GM11168 (cell line): ENCODE results near the gene CCDC24.

Source experiments
- in situ Hi-C: fragments of 300-500 bp; cut with MboI; formaldehyde crosslinking; loops from one replicate; pipeline ENCODE4 v1.12.0; 2022; ENCODE audit warnings: low sequenced_read_pairs; ENCODE audit not compliant: unreplicated experiment

Gene CCDC24

DNA sequence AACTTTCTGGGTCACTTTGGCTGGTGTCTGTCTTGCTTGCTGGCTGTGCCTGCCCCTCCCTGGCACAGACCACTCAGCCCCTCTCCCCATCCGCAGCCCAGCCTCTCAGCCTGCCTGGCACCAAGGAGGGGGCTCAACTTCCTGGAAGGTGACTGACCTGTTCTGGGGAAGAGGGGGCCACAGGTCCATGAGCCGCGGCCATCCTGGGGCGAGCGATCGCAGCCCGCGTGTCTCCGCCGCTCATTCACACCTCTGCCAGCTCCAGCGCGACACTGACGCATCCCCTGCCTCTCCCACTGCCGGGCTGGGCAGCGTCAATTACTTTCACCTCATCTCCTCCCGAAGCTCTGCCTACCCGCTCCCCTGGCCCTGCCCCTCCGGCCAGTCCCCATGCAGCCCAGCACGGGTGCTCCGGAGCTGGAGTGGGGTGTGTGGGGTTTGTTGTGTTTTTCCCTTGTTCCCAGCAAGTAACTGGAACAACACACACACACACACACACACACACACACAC, 25.5 kb downstream of the CCDC24 start:
- in situ Hi-C loops: no loop called here

DNA sequence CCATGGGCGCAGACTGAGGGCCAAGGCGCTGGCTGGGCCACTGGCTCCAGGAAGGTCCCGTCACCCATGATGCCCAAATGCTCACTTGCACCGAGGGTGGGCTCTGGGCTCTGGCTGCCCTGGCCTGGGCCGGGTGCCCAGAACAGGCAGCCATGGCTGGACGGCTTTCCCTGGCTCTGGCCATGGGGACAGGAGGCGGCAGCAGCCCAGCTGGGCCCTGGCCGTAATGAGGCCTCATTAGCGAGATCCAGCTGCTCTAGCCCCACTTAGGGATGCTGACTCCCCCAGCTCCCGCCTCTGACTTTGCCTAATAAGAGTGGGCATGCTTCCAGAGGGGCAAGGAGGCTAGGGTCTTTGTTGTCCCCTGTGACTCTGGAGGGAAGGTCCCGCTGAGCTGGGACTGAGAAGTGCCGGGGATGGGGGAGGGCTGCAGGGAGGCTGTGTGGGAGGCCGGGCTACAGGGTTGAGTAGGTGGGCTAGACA, 28.1 kb downstream of the CCDC24 start:
- in situ Hi-C loops: no loop called here

DNA sequence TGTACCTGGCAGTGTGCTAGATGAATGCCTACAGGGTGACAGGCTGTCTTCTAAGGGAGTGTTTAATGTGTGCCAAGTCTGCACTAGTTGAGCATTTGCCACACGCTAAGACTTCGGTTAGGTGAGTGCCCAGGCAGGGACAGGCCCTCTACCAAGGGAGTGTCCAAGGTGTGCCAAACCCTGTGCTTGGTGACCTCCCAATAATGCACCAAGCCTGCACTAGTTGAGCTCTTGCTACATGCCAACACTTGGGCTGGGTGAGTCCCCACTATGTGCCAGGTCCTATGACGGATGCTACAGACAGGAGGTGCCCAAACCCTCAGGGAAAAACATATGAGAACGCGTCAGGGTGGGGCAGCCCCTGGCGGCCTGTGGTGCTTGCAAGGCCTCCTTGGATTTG, 29.1 kb downstream of the CCDC24 start:
- in situ Hi-C loops: no loop called here

DNA sequence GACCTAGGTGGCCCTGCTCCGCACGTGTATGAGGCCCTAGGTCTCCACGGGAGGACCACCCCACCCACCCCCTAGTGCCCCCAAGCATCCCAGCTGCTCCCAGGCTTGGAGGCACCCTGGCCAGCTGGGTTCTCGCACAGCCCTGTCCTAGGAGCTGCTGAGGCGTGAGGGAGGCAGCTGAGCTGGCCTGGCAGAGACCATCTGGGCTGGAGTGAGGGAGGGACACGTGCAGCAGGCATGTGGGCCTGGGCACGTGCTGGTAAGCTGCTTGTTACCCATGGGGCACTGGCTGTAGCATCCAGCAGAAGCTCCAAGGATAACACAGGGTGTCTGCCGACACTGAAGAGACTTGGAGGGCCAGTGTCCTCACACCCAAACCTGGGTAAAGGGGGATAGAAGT, 29.8 kb downstream of the CCDC24 start:
- in situ Hi-C loops: no loop called here

DNA sequence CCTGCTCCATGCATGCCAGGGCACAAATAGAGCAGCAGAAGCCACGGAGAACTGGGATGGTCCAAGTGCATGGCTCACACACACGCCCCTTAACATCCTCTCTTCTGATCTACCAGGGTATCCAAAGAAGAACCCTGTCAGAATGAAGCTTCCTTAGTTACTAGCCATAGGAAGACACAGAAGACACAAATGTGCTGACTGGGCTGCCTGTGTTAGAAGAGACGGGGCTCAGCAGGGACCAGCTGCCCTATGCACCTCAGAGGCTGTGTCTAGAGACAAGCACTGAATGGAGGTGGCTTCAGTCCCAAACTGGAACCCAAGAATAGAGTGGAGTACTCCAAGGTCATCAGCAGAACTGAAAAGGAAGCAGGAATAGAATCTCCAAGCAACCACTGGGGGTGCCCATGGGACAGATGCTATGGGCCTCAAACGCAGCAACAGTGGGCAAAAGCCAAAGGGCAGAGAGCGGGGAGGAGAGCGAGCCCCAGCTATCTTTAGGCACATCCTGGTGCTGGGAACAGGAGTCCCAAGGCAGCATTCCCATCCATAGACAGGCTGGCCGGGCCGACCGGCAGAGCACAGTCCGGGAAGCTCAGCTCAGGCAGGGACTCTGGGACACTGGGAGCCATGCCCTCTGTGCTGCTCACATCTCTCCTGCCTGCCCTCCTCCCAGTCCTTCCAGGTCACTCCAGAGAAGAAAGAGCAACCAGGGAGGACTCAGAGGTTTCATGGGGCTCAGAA, 30.4 kb downstream of the CCDC24 start:
- in situ Hi-C loops: no loop called here

DNA sequence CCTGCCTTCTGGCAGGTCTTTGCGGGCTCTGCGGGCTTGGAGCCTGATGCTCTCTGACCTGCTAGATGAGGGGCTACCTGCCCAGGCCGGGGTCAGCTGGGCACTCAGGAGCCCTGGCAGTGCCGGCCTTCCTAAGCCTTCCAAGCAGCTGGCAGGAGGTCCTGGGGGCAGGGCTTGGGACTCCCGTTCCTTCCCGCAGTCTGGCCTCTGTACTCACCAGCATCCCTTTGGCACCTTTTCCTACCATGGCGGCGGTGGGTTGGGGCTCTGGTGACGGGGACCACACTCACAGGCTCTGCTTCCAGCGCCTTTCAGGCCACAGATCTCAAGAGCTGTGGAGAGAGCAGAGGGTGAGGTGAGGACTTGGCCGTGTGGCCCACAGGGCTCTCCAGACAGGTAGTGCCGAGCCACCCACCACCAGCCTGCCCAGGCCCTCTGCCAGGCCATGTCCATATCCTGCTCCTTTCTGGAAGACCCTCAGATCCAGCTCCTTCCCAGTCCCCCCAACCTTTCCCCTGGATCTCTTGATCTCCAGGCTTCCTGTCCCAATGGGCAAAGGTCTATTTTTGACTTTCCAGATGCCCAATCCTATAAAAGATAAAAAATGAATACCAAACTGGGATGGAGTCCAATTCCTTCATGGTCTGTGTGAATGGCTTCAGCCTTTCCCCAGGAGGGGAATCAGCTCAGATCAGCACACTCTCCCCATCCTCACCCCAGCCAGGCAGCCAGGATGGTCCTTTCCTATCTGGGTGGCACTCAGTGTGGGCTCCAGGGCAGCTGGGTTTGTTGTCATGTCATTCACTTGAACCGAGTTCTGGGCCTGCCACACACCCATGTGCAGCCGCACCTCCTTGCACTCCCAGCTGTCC, 32.9 kb downstream of the CCDC24 start:
- in situ Hi-C loops: no loop called here

DNA sequence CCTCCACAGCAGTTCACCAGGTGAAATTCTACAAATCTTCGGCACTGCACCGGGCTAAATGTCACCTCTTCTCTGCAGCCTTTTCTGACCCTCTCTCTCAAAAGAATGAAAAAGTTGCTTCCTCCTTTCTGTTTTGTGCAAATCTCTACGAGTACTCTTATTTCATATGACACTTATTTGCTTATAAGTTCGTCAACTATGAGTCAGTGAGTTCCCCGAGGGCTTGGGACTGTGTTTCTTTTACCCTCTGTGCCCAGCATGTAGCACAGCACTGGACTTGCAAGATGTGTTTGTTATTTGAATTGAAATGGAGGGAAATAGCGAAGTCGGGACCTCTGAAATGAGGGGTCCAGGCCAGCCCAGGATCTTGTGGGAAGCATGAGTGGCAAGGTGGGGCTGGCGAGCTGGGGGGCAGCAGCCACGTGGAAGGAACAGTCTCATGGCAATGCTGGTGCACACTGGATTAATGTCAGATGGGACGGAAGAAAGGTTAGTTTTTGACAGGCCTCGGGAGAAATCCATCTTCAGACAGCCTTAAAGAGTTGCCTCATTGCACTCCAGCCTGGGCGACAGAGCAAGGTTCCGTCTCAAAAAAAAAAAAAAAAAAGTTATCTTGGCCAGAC, 33.6 kb downstream of the CCDC24 start:
- in situ Hi-C loops: no loop called here

DNA sequence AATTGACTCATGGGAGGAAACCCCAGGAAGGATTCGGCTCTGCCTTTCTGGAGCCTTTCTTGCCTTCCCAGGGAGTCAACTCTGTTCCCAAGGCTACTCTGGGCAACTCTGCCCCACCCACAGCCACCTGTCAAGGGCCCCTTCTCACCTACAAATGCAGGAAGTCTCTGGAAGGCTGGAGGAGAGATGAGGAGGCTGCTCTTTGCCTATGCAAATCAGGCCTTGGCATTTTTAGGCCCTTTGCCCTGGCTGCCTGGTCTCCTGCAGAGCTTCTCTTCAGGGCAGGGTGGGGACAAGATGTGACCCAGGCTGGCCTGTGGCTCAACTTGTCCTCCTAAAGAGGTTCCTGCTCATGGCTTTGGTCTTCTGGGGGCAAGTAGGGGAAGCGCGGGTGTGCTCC, 34.4 kb downstream of the CCDC24 start:
- in situ Hi-C loops: no loop called here

DNA sequence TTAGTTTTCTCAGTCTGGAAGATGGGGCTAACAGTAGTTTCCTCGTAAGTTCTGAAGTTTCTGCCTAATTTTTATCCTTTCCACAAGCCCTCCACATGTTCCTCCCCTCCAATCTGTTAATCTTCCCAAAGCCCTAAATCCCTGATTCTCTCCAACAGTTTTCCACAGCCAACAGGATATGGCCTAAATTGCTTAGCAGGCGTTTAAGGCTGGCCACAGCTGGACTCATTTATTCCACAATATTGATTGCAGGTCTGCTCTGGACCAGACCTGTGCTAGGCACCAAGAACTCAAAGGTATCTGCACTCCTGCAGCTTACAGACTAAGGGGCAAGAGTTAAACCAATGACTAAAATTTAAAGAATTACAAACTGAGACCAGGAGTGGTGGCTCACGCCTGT, 35.9 kb downstream of the CCDC24 start:
- in situ Hi-C loops: no loop called here

DNA sequence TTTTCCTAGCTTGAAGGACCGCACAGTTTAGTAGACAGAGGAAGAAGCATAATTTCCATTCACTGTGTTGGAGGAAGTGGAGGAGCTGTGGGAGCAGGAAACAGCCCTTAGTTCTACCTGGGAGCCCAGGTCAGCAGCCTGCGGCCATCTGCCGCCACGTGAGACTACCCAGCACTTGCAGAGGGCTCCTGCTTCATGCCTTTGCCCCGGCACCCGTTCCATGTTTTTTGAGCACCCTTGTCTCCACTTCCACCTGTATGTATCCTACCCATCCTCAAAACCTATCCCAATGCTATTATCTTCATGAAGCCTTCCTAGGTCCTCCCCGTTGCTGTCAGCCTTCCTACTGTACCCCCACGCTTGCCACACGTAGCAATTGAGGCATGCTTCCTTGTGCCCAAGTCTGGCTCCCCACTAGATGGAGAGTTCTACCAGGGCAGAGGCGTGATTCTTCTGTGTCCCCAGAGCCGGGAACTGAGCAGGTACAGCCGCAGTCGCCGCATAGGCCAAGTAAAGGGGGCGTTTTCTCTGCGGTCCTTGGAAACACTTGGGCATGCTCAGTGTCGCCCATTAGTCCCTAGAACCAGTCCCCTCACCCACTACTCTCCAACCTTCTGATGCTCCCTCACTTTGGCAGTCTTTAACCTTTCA, 38.0 kb downstream of the CCDC24 start:
- in situ Hi-C loops: no loop called here

DNA sequence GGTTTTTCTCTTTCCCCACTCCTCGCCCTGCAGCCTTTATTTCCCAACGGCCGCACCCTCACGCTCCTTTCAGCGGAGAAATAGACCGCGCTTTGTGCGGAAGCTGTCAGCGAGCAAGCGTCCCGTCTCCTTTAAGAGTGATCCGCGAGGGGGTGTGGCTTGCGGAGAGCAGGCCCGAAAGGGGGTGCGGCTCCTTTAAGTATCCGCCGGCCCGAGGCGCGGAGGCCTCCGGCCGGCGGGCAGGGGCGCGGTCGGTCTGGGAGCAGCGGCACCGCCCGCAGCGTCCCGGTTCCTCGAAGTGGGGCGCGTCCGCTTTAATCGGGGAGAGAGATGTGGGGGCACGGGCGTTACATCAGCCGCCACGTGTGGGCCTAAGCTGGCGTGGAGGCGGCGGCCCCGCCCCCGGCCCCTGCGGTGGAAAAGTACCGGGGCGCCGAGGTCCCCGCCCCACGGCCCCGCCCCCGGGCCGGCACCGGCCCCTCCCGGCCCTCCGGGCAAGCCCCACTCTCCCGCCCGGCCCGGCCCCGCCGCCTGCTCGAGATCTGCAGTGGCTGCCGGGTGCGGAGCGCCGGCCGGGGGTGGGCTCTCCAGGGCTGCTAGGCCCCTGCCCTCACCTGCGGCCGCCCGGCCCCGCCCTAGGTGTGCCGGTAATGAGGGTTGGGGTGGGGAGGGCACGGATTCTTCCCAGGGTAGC, 38.7 kb downstream of the CCDC24 start:
- in situ Hi-C loops: no loop called here

DNA sequence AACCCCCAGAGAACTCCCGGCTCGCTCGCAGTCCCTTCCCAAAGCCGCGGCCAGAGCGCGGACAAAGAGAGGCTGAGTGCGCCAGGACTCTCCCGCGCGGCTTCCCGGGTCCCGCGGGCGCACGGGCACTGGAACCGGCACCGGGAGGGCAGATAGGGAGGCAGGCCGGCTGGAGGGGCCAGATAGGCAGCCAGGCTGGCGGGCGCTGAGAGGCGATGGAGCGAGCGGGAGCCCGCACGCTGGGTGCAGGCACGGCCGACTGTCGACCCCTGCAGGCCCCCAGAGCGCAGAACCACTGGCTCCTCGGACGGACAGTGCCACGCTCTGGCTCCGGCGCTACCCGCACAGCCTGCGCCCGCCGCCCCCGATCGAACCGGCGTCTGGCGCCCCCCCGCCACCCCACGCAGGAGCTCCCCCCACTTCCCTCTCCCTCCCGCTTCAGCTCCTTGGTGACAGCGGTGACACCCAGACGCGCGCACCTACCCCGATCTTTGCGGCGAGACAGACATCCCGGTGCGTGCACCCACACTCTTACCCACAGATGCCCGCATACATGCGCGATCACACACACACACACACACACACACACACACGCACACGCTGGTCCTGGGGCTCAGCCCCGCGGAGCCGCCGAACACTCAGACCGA, 39.3 kb downstream of the CCDC24 start:
- in situ Hi-C loops: no loop called here

DNA sequence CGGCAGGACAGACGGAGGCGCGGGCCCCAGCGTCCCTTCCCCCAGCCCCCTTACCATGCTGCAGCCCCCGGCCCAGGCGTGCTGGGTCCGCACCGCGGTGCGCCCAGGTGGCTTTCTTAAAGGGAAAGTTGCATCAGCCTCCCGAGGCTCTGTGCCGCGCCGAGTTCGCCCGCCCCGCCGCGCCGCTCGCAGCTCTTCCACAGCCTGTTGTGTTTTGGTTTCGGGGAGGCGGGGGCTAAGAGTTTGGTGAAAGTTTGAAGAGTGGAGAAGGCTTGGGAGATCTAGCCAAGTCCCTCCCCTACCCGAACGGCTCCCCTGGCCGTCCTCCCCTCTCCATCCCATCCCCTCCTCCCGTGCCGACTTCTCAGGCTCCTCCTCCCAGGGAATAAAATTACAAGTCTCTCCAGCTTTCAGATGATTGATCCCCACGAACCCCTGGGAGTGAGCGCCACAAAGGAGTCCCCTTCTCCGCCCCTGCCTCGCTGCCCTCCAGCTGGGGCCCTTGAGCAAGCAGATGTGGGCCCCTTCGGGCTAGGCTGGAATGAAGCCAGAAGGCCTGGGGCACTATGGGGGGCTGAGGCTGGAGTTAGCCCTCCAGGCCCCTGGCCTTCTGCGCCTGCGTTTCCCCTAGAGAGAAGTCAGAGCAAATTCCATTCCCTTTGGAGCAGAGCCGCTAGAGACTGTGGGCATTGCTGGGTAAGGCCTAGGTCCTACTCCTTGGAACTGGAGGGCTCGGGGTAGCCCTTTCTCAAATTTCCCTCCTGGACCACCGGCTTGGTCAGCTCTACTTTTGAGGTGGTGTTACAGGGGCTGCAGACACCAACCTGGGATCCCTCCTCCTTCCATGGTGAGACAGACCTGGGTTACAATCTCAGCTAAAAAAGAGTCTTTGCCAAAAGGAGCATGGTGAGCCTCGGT, 40.1 kb downstream of the CCDC24 start, which contains the start of gene SLC6A9:
Gene SLC6A9, minus strand, starts transcription at position 211 of the 918 bp plus-strand sequence. CDS start 7,185 bp downstream, outside the sequence.
- in situ Hi-C loops: no loop called here

DNA sequence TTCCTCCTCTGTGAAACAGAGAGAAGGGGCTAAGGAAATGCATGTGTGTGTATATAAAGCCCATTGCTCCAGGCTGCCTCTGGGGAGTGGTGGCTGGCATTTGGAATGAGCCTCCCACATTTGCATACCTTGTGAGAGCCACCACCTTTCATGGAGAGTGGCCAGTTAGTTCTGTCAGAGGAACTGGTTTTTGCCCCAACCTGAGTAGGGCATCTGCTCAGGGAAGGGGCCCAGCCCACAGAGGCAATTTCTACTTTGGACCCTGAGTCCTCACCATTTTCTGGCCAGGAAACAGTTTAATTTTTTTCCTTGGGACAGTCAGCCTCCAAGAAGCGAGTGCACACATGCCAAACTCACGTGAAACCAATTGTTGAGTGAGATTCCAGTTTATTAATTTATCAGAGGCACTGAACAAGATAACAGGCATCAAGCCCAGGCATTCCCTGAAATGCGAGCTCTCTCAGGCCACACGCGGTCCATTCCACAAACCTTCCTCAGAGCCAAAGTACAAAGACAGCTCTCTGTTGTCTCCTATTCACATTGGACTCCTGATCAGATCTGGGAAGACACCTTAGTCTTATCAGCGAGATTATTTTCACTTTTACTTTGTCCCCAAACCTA, 40.9 kb downstream of the CCDC24 start:
- in situ Hi-C loops: no loop called here

DNA sequence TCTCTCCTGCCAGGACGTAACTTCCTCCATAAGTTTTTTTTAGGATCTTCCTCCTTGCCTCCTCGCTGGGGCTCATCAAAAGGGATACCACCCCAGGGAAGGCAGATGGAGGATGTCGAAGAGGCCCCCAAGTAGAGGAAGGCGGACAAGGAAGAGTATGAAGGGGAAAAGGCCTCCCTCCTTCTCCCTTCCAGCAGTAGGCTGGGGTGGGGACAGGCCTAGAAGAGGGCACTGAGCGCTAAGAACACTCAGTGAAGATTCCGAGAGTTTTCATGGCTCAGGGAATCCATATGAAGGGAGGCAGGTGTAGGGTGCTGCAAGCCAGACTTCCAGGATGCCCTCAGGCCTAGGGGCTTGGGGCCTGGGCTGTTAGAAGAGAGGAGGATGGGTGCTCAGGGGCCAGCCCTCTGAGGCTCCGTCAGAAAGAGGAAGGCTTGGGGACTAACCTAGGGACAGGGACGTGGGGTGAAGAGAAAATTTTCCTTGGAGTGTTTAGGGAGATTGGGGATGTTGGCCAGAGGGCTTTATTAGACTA, 41.7 kb downstream of the CCDC24 start:
- in situ Hi-C loops: no loop called here

DNA sequence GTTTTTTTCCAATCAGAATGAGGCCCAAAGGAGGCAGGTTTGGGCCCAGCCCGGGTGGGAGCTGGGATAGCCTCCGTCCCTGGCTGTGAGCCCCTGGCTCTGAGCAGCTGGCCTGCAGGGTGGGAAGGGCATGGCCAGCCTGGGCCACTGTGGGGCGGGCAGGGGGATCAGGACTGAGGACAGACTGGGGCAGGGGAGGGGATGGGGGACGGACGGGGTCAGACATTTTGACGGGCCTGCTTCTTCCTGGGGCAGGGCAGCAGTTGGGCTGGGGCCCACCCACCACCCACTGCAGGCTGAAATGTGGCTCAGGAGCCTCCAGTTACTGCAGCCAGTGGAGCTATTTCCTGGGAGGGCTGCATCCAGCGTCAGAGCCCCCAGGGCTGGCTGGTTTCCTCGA, 42.4 kb downstream of the CCDC24 start:
- in situ Hi-C loops: no loop called here

DNA sequence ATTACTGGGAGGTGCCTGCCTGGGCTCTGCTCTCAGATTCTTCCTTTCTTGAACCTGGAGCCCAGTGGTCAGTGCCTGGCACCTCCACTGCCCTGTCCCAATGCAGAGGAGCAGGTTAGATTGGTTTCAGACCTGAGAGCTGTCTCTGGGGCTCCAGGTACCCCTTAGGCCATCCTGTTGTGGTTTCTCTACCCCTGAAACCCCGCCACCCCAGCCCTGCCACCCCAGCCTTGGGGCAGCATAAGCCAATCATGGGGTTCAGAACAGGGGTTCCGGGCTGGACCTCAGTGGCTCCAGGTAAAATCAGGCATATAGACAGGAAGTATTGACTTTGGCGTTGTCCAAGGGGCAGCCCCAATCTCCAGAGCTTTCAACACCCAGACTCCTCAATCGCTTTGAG, 43.0 kb downstream of the CCDC24 start:
- in situ Hi-C loops: no loop called here
